HEK293T (cell line): ENCODE results near the gene NR1H4.

Source experiments
- ARNT ChIP-seq: fragments of 450-650 bp; IDR thresholded peaks from 2 replicates; pipeline ENCODE4 v1.6.1; 2017; ENCODE audit warnings: mild to moderate bottlenecking
- BHLHE40 ChIP-seq: fragments of 450-650 bp; IDR thresholded peaks from 2 replicates; pipeline ENCODE4 v1.6.1; 2016; ENCODE audit warnings: mild to moderate bottlenecking, moderate library complexity, borderline replicate concordance
- FOXA1 ChIP-seq: fragments of 450-650 bp; IDR thresholded peaks from 2 replicates; pipeline ENCODE4 v1.6.1; 2016; ENCODE audit warnings: mild to moderate bottlenecking
- FOXK2 ChIP-seq: fragments of 450-650 bp; IDR thresholded peaks from 2 replicates; pipeline ENCODE4 v1.6.1; 2016; ENCODE audit warnings: mild to moderate bottlenecking
- FOXM1 ChIP-seq: fragments of 450-650 bp; IDR thresholded peaks from 2 replicates; pipeline ENCODE4 v1.6.1; 2017; ENCODE audit warnings: mild to moderate bottlenecking, borderline replicate concordance
- SUZ12 ChIP-seq: fragments of 450-650 bp; IDR thresholded peaks from 2 replicates; pipeline ENCODE4 v1.6.1; 2016; ENCODE audit warnings: mild to moderate bottlenecking
- TARDBP ChIP-seq: fragments of 450-650 bp; IDR thresholded peaks from 2 replicates; pipeline ENCODE4 v1.6.1; 2016

GRCh38 chr12:100612606-100613005 is 138.9 kb downstream of the NR1H4 start:
- TF ChIP-seq FOXK2 (no peak), FOXM1 (no peak), BHLHE40 (no peak), FOXA1 (no peak), SUZ12 (no peak), TARDBP (no peak), ARNT (no peak)
